ENCODE data around the gene AATF. TPM values are rescaled to one million over a fixed set of nuclear protein-coding genes. Genes with fewer than 3 reads are reported as not detected.

AATF gene
- total and polyA plus RNA-seq, 2 of the 8 experiments (the other 6 are each of a cell fraction or from before 2014, with no cell fraction given): 20.1 to 62.8 TPM

GRCh38 chr17:37067555-37068111 is 118.9 kb downstream of the AATF start:
- H2AFZ ChIP-seq (ENCODE audit: low read length): 0 out of 2 replicates have a peak overlapping the region, but pooled peaks have one; percentile 16
- peaks cover 21 to 44% (median 37%) of the 10 kb centered on the region in 4 experiments for H3K4me1 ChIP-seq (replicated peaks in 1 of 4; ENCODE audit: control insufficient read depth in 3 of 4, insufficient read depth in 4 of 4, low read length in 3 of 4)
- H4K91ac ChIP-seq (replicated peaks; ENCODE audit: insufficient read length, low read length): peak overlapping the region; percentile 92
- no peak overlapping the region for H2AK5ac ChIP-seq (ENCODE audit: low read depth, low read length)
- CTCF ChIA-PET (ENCODE audit: partially characterized antibody): interaction anchor here (0.7 to 2.1 kb wide), 14 partner anchors 13 to 465 kb away, joined by 3 to 14 read pairs (median 4); no protein-coding TSS in a partner anchor
- no peak overlapping the region for H3K4me3 ChIP-seq (ENCODE audit: extremely low read depth in 1 of 4, insufficient read depth in 2 of 4, low read depth in 3 of 4, low read length in 4 of 4)
- DNase-seq (ENCODE audit: low read depth in 1 of 2, low spot score in 2 of 2) (no peak), FAIRE-seq (no peak)
- H3K23ac ChIP-seq (ENCODE audit: insufficient read length): no peak overlapping the region
- peak overlapping the region; percentile 17 for H3K56ac ChIP-seq (replicated peaks; ENCODE audit: insufficient read length, low read depth, low read length)
- no peaks in the 10 kb centered on the region for H3K79me1 ChIP-seq (ENCODE audit: low read depth, low read length)
- no peaks in the 10 kb centered on the region; the same call in 1 of the 2 replicates for H3K23me2 ChIP-seq (ENCODE audit: low read depth, low read length)
- H4K20me1 ChIP-seq (replicated peaks in 1 of 2; ENCODE audit: control insufficient read depth in 1 of 2, insufficient read depth in 2 of 2, low read length in 2 of 2): no peaks in the 10 kb centered on the region
- H3K4ac ChIP-seq (replicated peaks; ENCODE audit: insufficient read length, low read depth, low read length): peak overlapping the region; percentile 82
- H3K27me3 ChIP-seq (replicated peaks in 1 of 4; ENCODE audit: control insufficient read depth in 3 of 4, extremely low read depth in 1 of 4, insufficient read depth in 3 of 4, low read length in 3 of 4): no peaks in the 10 kb centered on the region; a peak in 1 of 7 replicates
- peak overlapping the region; percentile 86; the same call in 1 of the 2 replicates for H2BK5ac ChIP-seq (ENCODE audit: low read depth, low read length)
- H3K79me2 ChIP-seq (ENCODE audit: control insufficient read depth in 1 of 2, insufficient read depth in 2 of 2, low read length in 2 of 2): no peaks in the 10 kb centered on the region
- 69% methylated on average over 13 of the region's 13 CpGs; no CpG with 5 or more reads in 1 of the 2 experiments for whole genome bisulfite sequencing, 2 experiments (ENCODE audit: extremely low coverage in 1 of 2, insufficient coverage in 1 of 2, insufficient read length in 1 of 2, insufficient replicate concordance in 2 of 2, low coverage in 1 of 2, low lambda C conversion rate in 2 of 2, missing lambda C conversion rate in 1 of 2)
- POLR2A ChIA-PET (ENCODE audit: partially characterized antibody): interaction anchor here (0.8 to 1.6 kb wide), 3 partner anchors 14 to 39 kb away, joined by 3 to 4 read pairs (median 3); no protein-coding TSS in a partner anchor
- H3K9ac ChIP-seq (replicated peaks in 1 of 4; ENCODE audit: extremely low read depth in 1 of 4, low read depth in 3 of 4, low read length in 3 of 4): no peak overlapping the region
- H4K8ac ChIP-seq (ENCODE audit: extremely low read depth, insufficient read depth, low read length): no peak overlapping the region
- H3K18ac ChIP-seq (ENCODE audit: extremely low read depth, low read length): peak overlapping the region; percentile 84
- H4K5ac ChIP-seq (ENCODE audit: insufficient read length, low read depth, low read length): peak overlapping the region; percentile 73
- H3K9me3 ChIP-seq (ENCODE audit: insufficient read depth in 2 of 2, low read depth in 1 of 2, low read length in 1 of 2): no peaks in the 10 kb centered on the region
- H2BK120ac ChIP-seq (replicated peaks; ENCODE audit: low read depth, low read length): peak overlapping the region; percentile 96
- H3K4me2 ChIP-seq (ENCODE audit: insufficient read depth in 1 of 2, low read depth in 2 of 2, low read length in 2 of 2): no peak overlapping the region; a peak in 1 of 4 replicates
- no peak overlapping the region for H3K27ac ChIP-seq (ENCODE audit: low read depth, low read length)
- H2BK15ac ChIP-seq (ENCODE audit: low read length): peak overlapping the region; percentile 53; the same call in 1 of the 2 replicates
- peak overlapping the region; percentile 91 for H2BK20ac ChIP-seq (ENCODE audit: low read length)
- H2BK12ac ChIP-seq (ENCODE audit: low read depth, low read length): peak overlapping the region; percentile 76
- H3K36me3 ChIP-seq (ENCODE audit: control insufficient read depth in 2 of 4, insufficient read depth in 4 of 4, low read length in 3 of 4): no peaks in the 10 kb centered on the region
- no peak overlapping the region for H3K14ac ChIP-seq (ENCODE audit: insufficient read length)

All from H1 (cell line).